Kidney (tissue), 14 donors: ENCODE measurements around the gene BABAM2. TPM values are rescaled to one million over a fixed set of nuclear protein-coding genes. Genes with fewer than 3 reads are reported as not detected.

Experiments
- DNase-seq, 5 donors: peaks; one replicate each; pipeline ENCODE4 v3.0.0-alpha.2; 2013 to 2020
- FAIRE-seq: peaks from 2 replicates; lab custom pipeline; 2012; peaks lifted over from hg19 to GRCh38; lab: Jason Lieb, UNC
- H3K27ac ChIP-seq, 2 donors: one replicate each; pipeline ENCODE4 v1.7.0; 2013; ENCODE audit warnings: low read depth in 2 of 2, low read length in 2 of 2, inconsistent platforms in 1 of 2
- H3K27me3 ChIP-seq: one replicate; pipeline ENCODE4 v1.7.1; 2013; ENCODE audit warnings: low read length, inconsistent platforms; ENCODE audit not compliant: control insufficient read depth, insufficient read depth
- H3K36me3 ChIP-seq, 3 donors: one replicate each; pipeline versions ENCODE4 v1.7.0 to v1.7.1; 2013; ENCODE audit warnings: low read length in 3 of 3, control low read depth in 1 of 3, inconsistent platforms in 1 of 3; ENCODE audit not compliant: insufficient read depth in 3 of 3, control insufficient read depth in 2 of 3
- H3K4me1 ChIP-seq, 3 donors: one replicate each; pipeline versions ENCODE4 v1.7.0 to v1.7.1; 2013; ENCODE audit warnings: low read length in 3 of 3, inconsistent platforms in 1 of 3, low read depth in 1 of 3; ENCODE audit not compliant: control insufficient read depth in 2 of 3, insufficient read depth in 2 of 3
- H3K4me3 ChIP-seq, 3 donors: one replicate each; pipeline versions ENCODE4 v1.7.0 to v1.8.1; 2013; ENCODE audit warnings: low read length in 3 of 3, control low read depth in 1 of 3, inconsistent platforms in 1 of 3
- H3K9ac ChIP-seq, 3 donors: one replicate each; pipeline versions ENCODE4 v1.7.0 to v1.7.1; 2013; ENCODE audit warnings: low read length in 3 of 3, control low read depth in 1 of 3, inconsistent platforms in 1 of 3
- H3K9me3 ChIP-seq, 3 donors: one replicate each; pipeline versions ENCODE4 v1.7.0 to v1.7.1; 2013; ENCODE audit warnings: low read length in 3 of 3, control low read depth in 1 of 3, inconsistent platforms in 1 of 3; ENCODE audit not compliant: control insufficient read depth in 2 of 3, insufficient read depth in 1 of 3
- CTCF ChIP-seq: IDR thresholded peaks from 3 replicates; pipeline ENCODE4 v1.5.1; 2012; ENCODE audit warnings: mild to moderate bottlenecking, moderate library complexity, borderline replicate concordance; ENCODE audit not compliant: insufficient read depth; ENCODE audit errors: extremely low read depth
- intact Hi-C: fragments of 100-400 bp; cut with DNase I; formaldehyde crosslinking; loops from one replicate; pipeline ENCODE4 v1.11.1; 2022
- polyA plus RNA-seq: library from polyadenylated mRNA; stranded (reverse); fragments of 350-450 nt; fragmentation: Illumina TruSeq; extraction: RNeasy Lipid Tissue Mini Kit (QIAGEN cat#74804); gene quantifications from one replicate; pipeline ENCODE4 v1.2.3, GENCODE V29; 2014; ENCODE audit warnings: low read depth, low replicate concordance; ENCODE audit not compliant: insufficient read depth
- total RNA-seq: library from RNA; stranded (reverse); fragmentation: NEBNext Ultra II Directional; extraction: Animal tissue kit (Norgen Biotek cat#: 25700); gene quantifications from one replicate; pipeline ENCODE4 v1.2.1, GENCODE V29; 2021
- donor health status: control.
- donor health status: control.
- donor health status: control.
- donor health status: control.
- donor health status: control.
- donor health status: DM: yes; HTN: yes; CAD: no.
- donor health status: Normal renal cell carcinoma (clear cell type).

The BABAM2 gene
- total and polyA plus RNA-seq, 2 donors from 2014 or later, result 68.4 to 74.1 TPM

GRCh38 chr2:28325567-28326468 is 435.3 kb downstream of the BABAM2 start:
- intact Hi-C loops, result no loop called here
- Histone ChIP-seq H3K9me3 (no peaks in the 10 kb centered on the region), H3K27ac (peak overlapping the region; percentile 67 to 70), H3K27me3 (no peaks in the 10 kb centered on the region), H3K4me1 (peaks cover 0 to 19% (median 17%) of the 10 kb centered on the region in 3 donors), H3K9ac (peak overlapping the region in 1 of 3 donors; percentile 29), H3K4me3 (no peak overlapping the region), H3K36me3 (no peaks in the 10 kb centered on the region)
- TF ChIP-seq CTCF, result no peak
- DNase-seq (peak in 1 of 5 donors; percentile 89), FAIRE-seq (no peak)

DNA sequence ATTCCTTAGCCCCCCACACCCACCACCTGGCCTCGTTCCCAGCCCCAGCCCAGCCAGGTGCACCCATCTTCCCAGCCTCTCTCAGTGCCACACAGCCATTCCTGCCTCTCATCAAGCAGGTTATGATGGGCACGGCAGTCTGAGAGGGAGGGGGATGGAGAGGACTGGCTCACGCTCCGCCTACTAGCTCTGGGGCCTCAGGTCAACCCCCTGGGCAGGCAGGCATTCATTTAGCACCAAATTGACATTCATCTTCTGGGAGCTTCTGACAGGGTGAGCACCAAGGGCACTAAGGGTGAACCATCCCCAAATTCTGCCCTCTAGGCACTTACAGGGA is 435.9 kb downstream of the BABAM2 start:
- H3K27me3 ChIP-seq, result no peaks in the 10 kb centered on the region
- H3K9me3 ChIP-seq, result no peaks in the 10 kb centered on the region
- intact Hi-C loops, result no loop called here
- no peak overlapping the region for H3K9ac ChIP-seq
- FAIRE-seq (no peak), DNase-seq (no peak)
- H3K4me1 ChIP-seq, result peaks cover 0 to 19% (median 16%) of the 10 kb centered on the region in 3 donors
- no peaks in the 10 kb centered on the region for H3K36me3 ChIP-seq
- H3K27ac ChIP-seq, result peak overlapping the region; percentile 67 to 70
- TF ChIP-seq CTCF, result no peak
- no peak overlapping the region for H3K4me3 ChIP-seq

- DNase-seq (peak in 1 of 5 donors; percentile 86), FAIRE-seq (no peak)
- Histone ChIP-seq H3K9me3 (no peaks in the 10 kb centered on the region), H3K27me3 (no peaks in the 10 kb centered on the region), H3K9ac (no peak overlapping the region), H3K4me1 (peaks cover 0 to 19% (median 14%) of the 10 kb centered on the region in 3 donors), H3K4me3 (no peak overlapping the region), H3K27ac (peak overlapping the region; percentile 12 to 67), H3K36me3 (no peaks in the 10 kb centered on the region)
- no peak for TF ChIP-seq CTCF
- intact Hi-C loops, result no loop called here
Measured at GRCh38 chr2:28326881-28327505, 436.5 kb downstream of the BABAM2 start.
